CD8-positive, alpha-beta memory T cell (primary cell): ENCODE measurements around the gene PPP2R1B. TPM values are rescaled to one million over a fixed set of nuclear protein-coding genes. Genes with fewer than 3 reads are reported as not detected.
"Not testable (repeated sequence)": the region's sequence is repeated elsewhere in the genome, so short reads cannot be mapped to it uniquely, and the experiment has no call there.

ENCODE experiments used
- CTCF ChIA-PET: fragments of 350-600 bp; sonication (Branson Sonifier 250); formaldehyde crosslinking; loops from one replicate; lab custom pipeline; 2021; ENCODE audit warnings: antibody characterized with exemption; lab: Charles Lee
- POLR2A ChIA-PET: fragments of 350-600 bp; sonication (Branson Sonifier 250); formaldehyde crosslinking; loops from one replicate; lab custom pipeline; 2021; ENCODE audit warnings: antibody characterized with exemption; lab: Charles Lee
- DNase-seq, 5 donors: peaks; one replicate each; pipeline versions ENCODE4 v3.0.0 to v3.0.0-alpha.2; 2020 to 2022; ENCODE audit warnings: mixed read lengths in 1 of 5
- H3K27ac ChIP-seq: one replicate; pipeline ENCODE4 v1.7.0; 2013; ENCODE audit warnings: low read depth, mild to moderate bottlenecking, low read length, moderate library complexity
- H3K27me3 ChIP-seq: 2 replicates; pipeline ENCODE4 v1.7.0; 2013; ENCODE audit warnings: low read length, mild to moderate bottlenecking; ENCODE audit not compliant: insufficient read depth, poor library complexity, severe bottlenecking
- H3K36me3 ChIP-seq: 2 replicates; pipeline ENCODE4 v1.7.0; 2013; ENCODE audit warnings: mild to moderate bottlenecking, low read length, moderate library complexity; ENCODE audit not compliant: insufficient read depth
- H3K4me1 ChIP-seq: 2 replicates; pipeline ENCODE4 v1.7.0; 2013; ENCODE audit warnings: mild to moderate bottlenecking, low read length, moderate library complexity; ENCODE audit not compliant: insufficient read depth
- H3K4me3 ChIP-seq: 2 replicates; pipeline ENCODE4 v1.7.0; 2013; ENCODE audit warnings: mild to moderate bottlenecking, low read length
- H3K9me3 ChIP-seq: 2 replicates; pipeline ENCODE4 v1.7.0; 2013; ENCODE audit warnings: mild to moderate bottlenecking, low read length
- H3K27ac Mint-ChIP-seq, 8 donors: one replicate each; pipeline ENCODE4 v1.8.0; 2020 to 2021; ENCODE audit warnings: mixed read lengths in 8 of 8, mild to moderate bottlenecking in 6 of 8, inconsistent platforms in 3 of 8, moderate library complexity in 3 of 8
- H3K27me3 Mint-ChIP-seq, 2 donors: one replicate each; pipeline ENCODE4 v1.8.0; 2020 to 2021; ENCODE audit warnings: mixed read lengths in 2 of 2, mild to moderate bottlenecking in 1 of 2, moderate library complexity in 1 of 2
- H3K36me3 Mint-ChIP-seq, 3 donors: one replicate each; pipeline ENCODE4 v1.8.0; 2020 to 2021; ENCODE audit warnings: mixed read lengths in 3 of 3, inconsistent platforms in 1 of 3, mild to moderate bottlenecking in 1 of 3
- H3K4me1 Mint-ChIP-seq, 3 donors: one replicate each; pipeline ENCODE4 v1.8.0; 2020 to 2021; ENCODE audit warnings: mixed read lengths in 3 of 3, inconsistent platforms in 1 of 3, mild to moderate bottlenecking in 1 of 3
- H3K4me3 Mint-ChIP-seq, 7 donors: one replicate each; pipeline ENCODE4 v1.8.0; 2020 to 2021; ENCODE audit warnings: mixed read lengths in 7 of 7, mild to moderate bottlenecking in 6 of 7, moderate library complexity in 4 of 7, inconsistent platforms in 2 of 7
- H3K9me3 Mint-ChIP-seq, 5 donors: one replicate each; pipeline ENCODE4 v1.8.0; 2020 to 2022; ENCODE audit warnings: mixed read lengths in 5 of 5, mild to moderate bottlenecking in 3 of 5, moderate library complexity in 2 of 5, inconsistent platforms in 1 of 5
- polyA plus RNA-seq: library from polyadenylated mRNA; unstranded; fragments of 300-500 nt; fragmentation: Illumina TruSeq; gene quantifications from one replicate; pipeline ENCODE4 v1.2.3, GENCODE V29; 2021
- total RNA-seq, 2 experiments: library from RNA; stranded (reverse); gene quantifications; one replicate each; pipeline ENCODE4 v1.2.3, GENCODE V29; 2021

PPP2R1B gene
- total and polyA plus RNA-seq, 3 experiments from 2014 or later: 21.9 to 61.6 (median 55.3) TPM

GRCh38 chr11:111718859-111719258, 47.3 kb downstream of the PPP2R1B start:
- peaks cover 0 to 4% of the 10 kb centered on the region in 2 donors for H3K27me3 Mint-ChIP-seq
- Histone ChIP-seq H3K27me3 (no peaks in the 10 kb centered on the region), H3K4me1 (no peaks in the 10 kb centered on the region), H3K9me3 (no peaks in the 10 kb centered on the region), H3K4me3 (no peak overlapping the region), H3K36me3 (peaks cover 36% of the 10 kb centered on the region), H3K27ac (no peak overlapping the region)
- peaks cover 0 to 7% (median 1%) of the 10 kb centered on the region in 3 donors for H3K4me1 Mint-ChIP-seq
- ChIA-PET POLR2A (no interaction called here), CTCF (no interaction called here)
- no peak for DNase-seq
- peaks cover 0 to 87% (median 24%) of the 10 kb centered on the region in 3 donors for H3K36me3 Mint-ChIP-seq
- no peak overlapping the region for H3K27ac Mint-ChIP-seq
- H3K4me3 Mint-ChIP-seq: no peak overlapping the region
- H3K9me3 Mint-ChIP-seq: no peaks in the 10 kb centered on the region

DNA sequence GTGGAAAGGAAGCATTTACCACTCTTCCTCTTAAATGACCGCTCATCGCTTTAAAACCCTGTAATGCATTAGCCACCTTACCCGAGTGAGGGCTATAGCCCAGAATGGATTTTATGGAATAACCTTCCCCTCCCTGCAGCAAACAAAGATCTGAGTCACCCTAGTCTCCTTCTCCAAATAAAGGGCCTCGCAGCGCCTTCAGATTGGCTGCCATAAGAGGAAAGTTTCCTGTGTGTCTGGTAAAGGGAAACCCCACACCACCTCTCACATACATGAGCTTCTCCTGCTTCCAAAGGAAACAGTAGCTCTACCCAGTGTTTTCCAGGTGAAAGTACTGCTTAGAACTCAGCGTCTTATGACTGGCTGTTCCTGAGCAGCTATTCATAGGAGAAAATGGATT, 47.8 kb downstream of the PPP2R1B start:
- no peaks in the 10 kb centered on the region for H3K9me3 ChIP-seq
- Mint-ChIP-seq H3K27me3 (peaks cover 0 to 4% of the 10 kb centered on the region in 2 donors), H3K4me1 (peaks cover 0 to 7% (median 1%) of the 10 kb centered on the region in 3 donors), H3K9me3 (no peaks in the 10 kb centered on the region), H3K36me3 (peaks cover 0 to 85% (median 24%) of the 10 kb centered on the region in 3 donors), H3K27ac (peak overlapping the region in 3 of 8 donors; percentile 9 to 83 (median 14)), H3K4me3 (no peak overlapping the region)
- no peaks in the 10 kb centered on the region for H3K4me1 ChIP-seq
- no peaks in the 10 kb centered on the region for H3K27me3 ChIP-seq
- CTCF ChIA-PET: no interaction called here
- H3K36me3 ChIP-seq: peaks cover 36% of the 10 kb centered on the region
- H3K27ac ChIP-seq: no peak overlapping the region
- DNase-seq: no peak
- POLR2A ChIA-PET: no interaction called here
- H3K4me3 ChIP-seq: no peak overlapping the region

- CTCF ChIA-PET: interaction anchor here (1.5 kb wide), 1 partner anchor 26 kb away, joined by 3 read pairs; no protein-coding TSS in a partner anchor
Measured at GRCh38 chr11:111717660-111718059, 48.5 kb downstream of the PPP2R1B start.

GRCh38 chr11:111715142-111715816, 50.9 kb downstream of the PPP2R1B start:
- Histone ChIP-seq H3K36me3 (peaks cover 22% of the 10 kb centered on the region), H3K4me3 (no peak overlapping the region), H3K27me3 (no peaks in the 10 kb centered on the region), H3K4me1 (no peaks in the 10 kb centered on the region), H3K27ac (no peak overlapping the region), H3K9me3 (no peaks in the 10 kb centered on the region)
- H3K9me3 Mint-ChIP-seq: no peaks in the 10 kb centered on the region
- no peak for DNase-seq
- H3K4me1 Mint-ChIP-seq: peaks cover 0 to 7% (median 1%) of the 10 kb centered on the region in 3 donors
- peaks cover 0 to 79% (median 15%) of the 10 kb centered on the region in 3 donors for H3K36me3 Mint-ChIP-seq
- POLR2A ChIA-PET: no interaction called here
- H3K27ac Mint-ChIP-seq: peak overlapping the region in 5 of 8 donors; percentile 3 to 64 (median 21)
- no peak overlapping the region for H3K4me3 Mint-ChIP-seq
- CTCF ChIA-PET: no interaction called here
- peaks cover 0 to 4% of the 10 kb centered on the region in 2 donors for H3K27me3 Mint-ChIP-seq

More at GRCh38 chr11:111717660-111718059, 48.5 kb downstream of the PPP2R1B start:
- H3K4me3 Mint-ChIP-seq, POLR2A ChIA-PET, H3K27ac ChIP-seq, H3K9me3 ChIP-seq, H3K27me3 ChIP-seq, H3K4me3 ChIP-seq, H3K4me1 ChIP-seq, H3K9me3 Mint-ChIP-seq, H3K27me3 Mint-ChIP-seq, DNase-seq, H3K4me1 Mint-ChIP-seq: not testable (repeated sequence)
- H3K36me3 ChIP-seq: peaks cover 36% of the 10 kb centered on the region
- Mint-ChIP-seq H3K27ac (peak overlapping the region in 2 of 8 donors; percentile 17 to 88), H3K36me3 (peaks cover 0 to 83% (median 22%) of the 10 kb centered on the region in 3 donors)

DNA sequence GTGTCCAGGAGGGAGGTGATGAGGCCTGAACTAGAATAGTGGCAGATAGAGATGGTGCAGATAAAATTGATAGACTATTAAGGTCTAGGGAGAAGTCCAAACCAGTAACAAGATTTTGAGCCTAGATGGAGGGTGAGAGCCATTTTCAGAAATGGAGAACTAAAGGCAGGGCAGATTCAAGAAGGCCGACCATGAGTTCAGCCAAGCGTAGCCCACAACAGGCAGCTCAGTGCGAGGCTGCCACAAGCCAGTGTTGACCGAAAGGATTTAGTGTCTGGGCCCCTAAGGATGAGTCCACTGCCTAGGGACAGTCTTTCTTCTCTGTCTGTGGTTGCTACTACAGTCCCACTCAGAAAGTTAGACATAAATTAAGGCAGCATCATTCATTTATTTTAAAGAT, 51.7 kb downstream of the PPP2R1B start:
- no peaks in the 10 kb centered on the region for H3K4me1 ChIP-seq
- H3K4me3 ChIP-seq: no peak overlapping the region
- no peaks in the 10 kb centered on the region for H3K9me3 ChIP-seq
- Mint-ChIP-seq H3K27ac (peak overlapping the region in 4 of 8 donors; percentile 0 to 88 (median 50)), H3K36me3 (peaks cover 0 to 78% (median 13%) of the 10 kb centered on the region in 3 donors), H3K27me3 (peaks cover 0 to 4% of the 10 kb centered on the region in 2 donors), H3K9me3 (no peaks in the 10 kb centered on the region), H3K4me1 (peaks cover 0 to 7% (median 1%) of the 10 kb centered on the region in 3 donors), H3K4me3 (no peak overlapping the region)
- no peaks in the 10 kb centered on the region for H3K27me3 ChIP-seq
- no peak for DNase-seq
- no peak overlapping the region for H3K27ac ChIP-seq
- peaks cover 15% of the 10 kb centered on the region for H3K36me3 ChIP-seq
- CTCF ChIA-PET: no interaction called here
- POLR2A ChIA-PET: no interaction called here

DNA sequence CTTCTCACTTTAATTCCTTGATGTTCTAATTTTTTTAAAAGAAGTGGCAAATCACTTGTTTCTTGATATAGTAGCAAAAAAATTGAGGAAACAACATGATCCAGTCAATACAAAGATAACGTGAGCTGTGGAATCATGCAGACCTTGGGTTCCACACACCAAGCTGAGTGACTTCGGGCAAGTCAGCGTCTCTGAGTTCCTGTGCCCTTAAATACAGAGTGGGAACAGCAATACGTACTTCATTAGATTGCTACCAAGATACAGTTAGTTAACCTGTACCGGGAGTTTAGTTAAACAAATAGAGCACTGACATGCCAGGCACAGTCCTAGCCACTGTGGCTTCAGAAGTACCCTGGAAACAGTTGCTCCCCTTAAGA, 58.5 kb downstream of the PPP2R1B start:
- Mint-ChIP-seq H3K27me3 (no peaks in the 10 kb centered on the region), H3K9me3 (no peaks in the 10 kb centered on the region), H3K4me3 (no peak overlapping the region), H3K36me3 (peaks cover 12 to 84% (median 20%) of the 10 kb centered on the region in 3 donors), H3K27ac (no peak overlapping the region), H3K4me1 (no peaks in the 10 kb centered on the region)
- ChIA-PET CTCF (no interaction called here), POLR2A (no interaction called here)
- Histone ChIP-seq H3K4me1 (no peaks in the 10 kb centered on the region), H3K9me3 (no peaks in the 10 kb centered on the region), H3K4me3 (no peak overlapping the region), H3K27ac (no peak overlapping the region), H3K27me3 (no peaks in the 10 kb centered on the region), H3K36me3 (peaks cover 8% of the 10 kb centered on the region)
- DNase-seq: no peak

DNA sequence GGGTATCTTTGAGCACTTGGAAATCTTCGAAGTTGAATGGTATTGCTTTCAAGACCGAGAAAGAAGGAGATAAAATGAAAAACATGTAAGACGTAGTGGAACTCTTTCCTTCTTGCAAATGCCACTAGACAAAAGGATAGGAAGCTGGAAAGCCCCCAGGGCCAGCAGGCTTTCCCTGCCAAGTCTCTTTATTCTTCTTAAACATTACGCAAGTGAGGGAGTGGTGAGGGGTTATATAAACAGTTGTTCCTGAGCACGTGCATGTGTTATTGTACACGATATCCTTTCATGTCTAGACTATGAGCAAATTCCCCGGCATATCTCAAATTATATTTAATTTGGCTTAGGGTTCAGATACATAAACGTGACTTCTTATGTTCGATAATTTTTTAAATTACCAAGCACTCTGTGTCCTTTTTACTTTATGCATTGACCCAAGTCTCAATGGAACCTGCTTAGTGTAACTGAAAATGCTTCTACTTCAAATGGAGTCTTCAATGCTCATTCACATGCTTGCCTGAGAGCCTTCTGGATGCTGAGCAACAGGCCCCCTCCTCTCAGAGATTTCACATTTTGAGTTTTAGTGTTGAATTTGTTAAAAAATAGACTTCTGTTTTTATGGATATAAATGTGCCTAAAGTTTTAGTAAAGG, 59.0 kb downstream of the PPP2R1B start:
- H3K27ac Mint-ChIP-seq: no peak overlapping the region
- no peak overlapping the region for H3K4me3 Mint-ChIP-seq
- DNase-seq: no peak
- peaks cover 5% of the 10 kb centered on the region for H3K36me3 ChIP-seq
- H3K27ac ChIP-seq: no peak overlapping the region
- no peaks in the 10 kb centered on the region for H3K4me1 ChIP-seq
- no peak overlapping the region for H3K4me3 ChIP-seq
- no peaks in the 10 kb centered on the region for H3K9me3 ChIP-seq
- ChIA-PET CTCF (no interaction called here), POLR2A (no interaction called here)
- no peaks in the 10 kb centered on the region for H3K4me1 Mint-ChIP-seq
- H3K36me3 Mint-ChIP-seq: peaks cover 13 to 83% (median 18%) of the 10 kb centered on the region in 3 donors
- H3K9me3 Mint-ChIP-seq: no peaks in the 10 kb centered on the region
- H3K27me3 ChIP-seq: no peaks in the 10 kb centered on the region
- H3K27me3 Mint-ChIP-seq: no peaks in the 10 kb centered on the region

GRCh38 chr11:111703576-111703975, 62.6 kb downstream of the PPP2R1B start:
- POLR2A ChIA-PET: no interaction called here
- DNase-seq: no peak
- H3K27me3 Mint-ChIP-seq: no peaks in the 10 kb centered on the region
- H3K4me1 ChIP-seq: no peaks in the 10 kb centered on the region
- H3K27ac ChIP-seq: no peak overlapping the region
- H3K36me3 Mint-ChIP-seq: peaks cover 13 to 66% (median 18%) of the 10 kb centered on the region in 3 donors
- no peak overlapping the region for H3K4me3 ChIP-seq
- H3K9me3 ChIP-seq: no peaks in the 10 kb centered on the region
- H3K27me3 ChIP-seq: no peaks in the 10 kb centered on the region
- CTCF ChIA-PET: no interaction called here
- no peaks in the 10 kb centered on the region for H3K36me3 ChIP-seq
- peak overlapping the region in 1 of 8 donors; percentile 74 for H3K27ac Mint-ChIP-seq
- no peak overlapping the region for H3K4me3 Mint-ChIP-seq
- H3K9me3 Mint-ChIP-seq: no peaks in the 10 kb centered on the region
- peaks cover 3 to 19% (median 16%) of the 10 kb centered on the region in 3 donors for H3K4me1 Mint-ChIP-seq
